ENCODE results near the gene RAD23A. TPM values are rescaled to one million over a fixed set of nuclear protein-coding genes. Genes with fewer than 3 reads are reported as not detected.
"Not testable (repeated sequence)": the region's sequence is repeated elsewhere in the genome, so short reads cannot be mapped to it uniquely, and the experiment has no call there.

The RAD23A gene
- polyA plus RNA-seq, 3 donors from 2014 or later = 68.9 to 121 (median 69.4) TPM

- Mint-ChIP-seq H3K4me1 (peaks cover 2 to 5% of the 10 kb centered on the region in 2 donors), H3K27me3 (ENCODE audit: low read depth in 3 of 3) (peaks cover 0 to 2% (median 0%) of the 10 kb centered on the region in 3 donors), H3K4me3 (no peak overlapping the region), H3K9me3 (no peaks in the 10 kb centered on the region), H3K36me3 (no peaks in the 10 kb centered on the region), H3K27ac (no peak overlapping the region)
- DNase-seq = no peak
These were observed 24.6 kb downstream of the RAD23A start for GRCh38 chr19:12970070-12970820.

GRCh38 chr19:12973236-12973635 lies 27.6 kb downstream of the RAD23A start:
- no peaks in the 10 kb centered on the region for H3K4me1 Mint-ChIP-seq
- H3K36me3 Mint-ChIP-seq = no peaks in the 10 kb centered on the region
- H3K9me3 Mint-ChIP-seq = no peaks in the 10 kb centered on the region
- H3K4me3 Mint-ChIP-seq = no peak overlapping the region
- no peak for DNase-seq
- H3K27ac Mint-ChIP-seq = no peak overlapping the region
- H3K27me3 Mint-ChIP-seq (ENCODE audit: low read depth in 3 of 3) = peaks cover 1 to 6% (median 4%) of the 10 kb centered on the region in 3 donors

GRCh38 chr19:12974301-12975220 lies 28.9 kb downstream of the RAD23A start:
- H3K9me3 Mint-ChIP-seq = no peaks in the 10 kb centered on the region
- no peak for DNase-seq
- H3K27me3 Mint-ChIP-seq (ENCODE audit: low read depth in 3 of 3) = peaks cover 3 to 6% (median 4%) of the 10 kb centered on the region in 3 donors
- H3K4me1 Mint-ChIP-seq = no peaks in the 10 kb centered on the region
- no peak overlapping the region for H3K27ac Mint-ChIP-seq
- H3K36me3 Mint-ChIP-seq = no peaks in the 10 kb centered on the region
- H3K4me3 Mint-ChIP-seq = no peak overlapping the region

- no peak for DNase-seq
- Mint-ChIP-seq H3K27ac (no peak overlapping the region), H3K27me3 (ENCODE audit: low read depth in 3 of 3) (peaks cover 3 to 6% (median 4%) of the 10 kb centered on the region in 3 donors), H3K36me3 (no peaks in the 10 kb centered on the region), H3K4me3 (no peak overlapping the region), H3K4me1 (no peaks in the 10 kb centered on the region), H3K9me3 (no peaks in the 10 kb centered on the region)
These were observed 29.6 kb downstream of the RAD23A start for GRCh38 chr19:12975221-12975741.

GRCh38 chr19:12976109-12976508 lies 30.4 kb downstream of the RAD23A start:
- not testable (repeated sequence) for H3K9me3 Mint-ChIP-seq; H3K4me1 Mint-ChIP-seq; DNase-seq; H3K27ac Mint-ChIP-seq; H3K4me3 Mint-ChIP-seq; H3K36me3 Mint-ChIP-seq; H3K27me3 Mint-ChIP-seq (ENCODE audit: low read depth in 3 of 3)

- Mint-ChIP-seq H3K4me1 (no peaks in the 10 kb centered on the region), H3K27me3 (ENCODE audit: low read depth in 3 of 3) (peaks cover 4 to 8% (median 5%) of the 10 kb centered on the region in 3 donors), H3K4me3 (no peak overlapping the region), H3K27ac (no peak overlapping the region), H3K36me3 (no peaks in the 10 kb centered on the region), H3K9me3 (no peaks in the 10 kb centered on the region)
- DNase-seq = no peak
These were observed 34.3 kb downstream of the RAD23A start for GRCh38 chr19:12979974-12980373.

- Mint-ChIP-seq H3K36me3 (no peaks in the 10 kb centered on the region), H3K9me3 (peaks cover 0 to 2% (median 0%) of the 10 kb centered on the region in 6 donors), H3K27me3 (ENCODE audit: low read depth in 3 of 3) (peaks cover 11 to 20% (median 14%) of the 10 kb centered on the region in 3 donors), H3K4me1 (peaks cover 0 to 7% of the 10 kb centered on the region in 2 donors), H3K4me3 (no peak overlapping the region), H3K27ac (no peak overlapping the region)
- no peak for DNase-seq
These were observed 37.0 kb downstream of the RAD23A start for GRCh38 chr19:12982648-12983047.

- Mint-ChIP-seq H3K36me3 (no peaks in the 10 kb centered on the region), H3K9me3 (peaks cover 0 to 2% (median 0%) of the 10 kb centered on the region in 6 donors), H3K4me3 (no peak overlapping the region), H3K27me3 (ENCODE audit: low read depth in 3 of 3) (peaks cover 8 to 16% (median 12%) of the 10 kb centered on the region in 3 donors), H3K4me1 (peaks cover 0 to 7% of the 10 kb centered on the region in 2 donors), H3K27ac (no peak overlapping the region)
- DNase-seq = no peak
These were observed 37.4 kb downstream of the RAD23A start for GRCh38 chr19:12983091-12983490.

- peaks cover 0 to 7% of the 10 kb centered on the region in 2 donors for H3K4me1 Mint-ChIP-seq
- H3K4me3 Mint-ChIP-seq = no peak overlapping the region
- DNase-seq = peak; percentile 85 to 87 (median 85)
- peaks cover 7 to 15% (median 12%) of the 10 kb centered on the region in 3 donors for H3K27me3 Mint-ChIP-seq (ENCODE audit: low read depth in 3 of 3)
- peaks cover 0 to 2% (median 0%) of the 10 kb centered on the region in 6 donors for H3K9me3 Mint-ChIP-seq
- no peak overlapping the region for H3K27ac Mint-ChIP-seq
- H3K36me3 Mint-ChIP-seq = no peaks in the 10 kb centered on the region
These were observed 38.0 kb downstream of the RAD23A start for GRCh38 chr19:12983542-12984142.

GRCh38 chr19:12984143-12984627 lies 38.5 kb downstream of the RAD23A start:
- Mint-ChIP-seq H3K9me3 (peaks cover 0 to 2% (median 0%) of the 10 kb centered on the region in 6 donors), H3K4me1 (peaks cover 0 to 7% of the 10 kb centered on the region in 2 donors), H3K4me3 (no peak overlapping the region), H3K36me3 (no peaks in the 10 kb centered on the region), H3K27me3 (ENCODE audit: low read depth in 3 of 3) (peaks cover 7 to 15% (median 12%) of the 10 kb centered on the region in 3 donors), H3K27ac (no peak overlapping the region)
- DNase-seq = peak; percentile 66 to 75 (median 70)

- no peak for DNase-seq
- Mint-ChIP-seq H3K27me3 (ENCODE audit: low read depth in 3 of 3) (peaks cover 7 to 15% (median 11%) of the 10 kb centered on the region in 3 donors), H3K9me3 (peaks cover 0 to 2% (median 0%) of the 10 kb centered on the region in 6 donors), H3K27ac (peak overlapping the region in 1 of 6 donors; percentile 41), H3K4me3 (peak overlapping the region; percentile 39 to 69 (median 64)), H3K36me3 (no peaks in the 10 kb centered on the region), H3K4me1 (peaks cover 0 to 7% of the 10 kb centered on the region in 2 donors)
These were observed 39.0 kb downstream of the RAD23A start for GRCh38 chr19:12984683-12985048.

GRCh38 chr19:12985049-12985776 lies 39.6 kb downstream of the RAD23A start:
- no peaks in the 10 kb centered on the region for H3K36me3 Mint-ChIP-seq
- peak overlapping the region; percentile 39 to 69 (median 64) for H3K4me3 Mint-ChIP-seq
- peaks cover 0 to 2% (median 0%) of the 10 kb centered on the region in 6 donors for H3K9me3 Mint-ChIP-seq
- peak; percentile 96 to 97 (median 96) for DNase-seq
- peak overlapping the region in 1 of 6 donors; percentile 41 for H3K27ac Mint-ChIP-seq
- H3K4me1 Mint-ChIP-seq = peaks cover 0 to 7% of the 10 kb centered on the region in 2 donors
- peaks cover 7 to 15% (median 11%) of the 10 kb centered on the region in 3 donors for H3K27me3 Mint-ChIP-seq (ENCODE audit: low read depth in 3 of 3)

GRCh38 chr19:12986726-12987125 lies 41.1 kb downstream of the RAD23A start:
- DNase-seq = no peak
- H3K36me3 Mint-ChIP-seq = no peaks in the 10 kb centered on the region
- H3K27ac Mint-ChIP-seq = no peak overlapping the region
- H3K27me3 Mint-ChIP-seq (ENCODE audit: low read depth in 3 of 3) = peaks cover 7 to 20% (median 11%) of the 10 kb centered on the region in 3 donors
- H3K9me3 Mint-ChIP-seq = peaks cover 0 to 2% (median 0%) of the 10 kb centered on the region in 6 donors
- H3K4me1 Mint-ChIP-seq = peaks cover 0 to 7% of the 10 kb centered on the region in 2 donors
- no peak overlapping the region for H3K4me3 Mint-ChIP-seq

Measured in immature natural killer cell (primary cell).